Stimulated activated CD4-positive, alpha-beta T cell treated with anti-CD3 and anti-CD28 coated beads, TNF-alpha, amount 100 ng/mL, for 4 hours (primary cell): ENCODE data around the gene CRAMP1.
"Not testable (repeated sequence)": the region's sequence is repeated elsewhere in the genome, so short reads cannot be mapped to it uniquely, and the experiment has no call there.

Experiments used
- DNase-seq, 3 experiments: peaks; one replicate each; pipeline ENCODE4 v3.0.0-alpha.2; 2020; ENCODE audit warnings: low read depth in 3 of 3

CRAMP1 gene, protein sequence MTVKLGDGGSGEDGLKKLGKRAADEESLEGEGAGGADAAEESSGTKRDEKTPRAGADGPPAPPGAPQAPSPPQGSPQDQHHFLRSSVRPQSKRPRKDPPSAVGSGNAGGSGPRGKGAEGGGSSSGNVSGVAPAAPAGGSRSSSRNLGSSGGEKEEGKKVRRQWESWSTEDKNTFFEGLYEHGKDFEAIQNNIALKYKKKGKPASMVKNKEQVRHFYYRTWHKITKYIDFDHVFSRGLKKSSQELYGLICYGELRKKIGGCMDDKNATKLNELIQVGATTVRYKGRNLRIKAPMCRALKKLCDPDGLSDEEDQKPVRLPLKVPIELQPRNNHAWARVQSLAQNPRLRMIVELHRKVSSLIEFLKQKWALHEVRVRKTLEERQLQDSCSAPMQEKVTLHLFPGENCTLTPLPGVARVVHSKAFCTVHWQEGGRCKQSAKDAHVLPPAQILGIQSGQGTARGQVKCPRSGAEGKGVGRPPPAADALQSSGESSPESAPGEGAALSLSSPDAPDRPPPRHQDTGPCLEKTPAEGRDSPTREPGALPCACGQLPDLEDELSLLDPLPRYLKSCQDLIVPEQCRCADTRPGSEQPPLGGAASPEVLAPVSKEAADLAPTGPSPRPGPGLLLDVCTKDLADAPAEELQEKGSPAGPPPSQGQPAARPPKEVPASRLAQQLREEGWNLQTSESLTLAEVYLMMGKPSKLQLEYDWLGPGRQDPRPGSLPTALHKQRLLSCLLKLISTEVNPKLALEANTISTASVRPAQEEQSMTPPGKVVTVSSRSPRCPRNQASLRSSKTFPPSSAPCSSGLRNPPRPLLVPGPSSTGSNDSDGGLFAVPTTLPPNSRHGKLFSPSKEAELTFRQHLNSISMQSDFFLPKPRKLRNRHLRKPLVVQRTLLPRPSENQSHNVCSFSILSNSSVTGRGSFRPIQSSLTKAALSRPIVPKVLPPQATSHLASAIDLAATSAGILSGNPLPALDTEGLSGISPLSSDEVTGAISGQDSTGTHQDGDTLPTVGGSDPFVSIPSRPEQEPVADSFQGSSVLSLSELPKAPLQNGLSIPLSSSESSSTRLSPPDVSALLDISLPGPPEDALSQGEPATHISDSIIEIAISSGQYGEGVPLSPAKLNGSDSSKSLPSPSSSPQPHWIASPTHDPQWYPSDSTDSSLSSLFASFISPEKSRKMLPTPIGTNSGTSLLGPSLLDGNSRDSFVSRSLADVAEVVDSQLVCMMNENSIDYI (N-terminal part only)

DNA sequence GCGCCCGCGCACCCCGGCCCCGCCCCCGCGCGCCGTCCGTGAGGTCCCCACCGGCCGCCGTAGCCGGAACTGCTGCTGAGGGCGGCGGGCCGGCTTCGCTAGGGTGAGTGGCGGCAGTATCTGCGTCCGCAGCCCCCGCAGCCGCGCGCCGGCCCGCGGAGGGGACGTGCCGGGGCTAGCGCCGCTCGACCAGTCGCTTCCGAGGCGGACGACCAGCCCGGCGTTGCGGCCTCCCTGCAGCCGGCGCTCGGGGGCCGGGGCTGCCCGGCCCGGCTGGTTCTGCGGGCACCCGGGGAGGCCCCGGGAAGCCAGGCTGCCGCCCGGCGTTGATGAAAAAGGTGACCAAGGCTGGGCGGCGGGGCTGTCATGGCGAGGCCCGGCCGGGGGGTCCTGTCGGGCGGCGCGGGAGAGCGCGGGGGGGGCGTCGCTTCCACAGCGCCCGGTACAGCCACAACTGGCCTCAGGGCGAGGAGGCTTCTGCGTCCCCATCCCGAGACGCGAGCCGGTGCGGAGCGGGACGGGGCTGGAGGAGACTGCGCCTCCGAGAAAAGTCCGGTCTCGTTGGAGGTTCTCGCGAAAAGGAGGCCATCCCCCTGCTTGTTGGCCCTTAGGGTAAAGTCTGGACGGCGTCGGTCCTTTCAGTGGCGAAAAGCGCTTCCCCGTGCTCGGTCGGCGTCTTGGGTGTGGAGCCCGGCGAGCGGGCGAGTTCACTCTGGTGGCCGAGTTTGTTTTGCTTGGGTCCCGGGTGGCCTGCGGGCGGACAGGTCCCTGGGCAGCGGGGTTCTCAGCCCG lies at the start of gene CRAMP1:
Gene CRAMP1 (plus strand): TSS at position 41 of the 792 bp plus-strand sequence. CDS start 2,280 bp downstream, outside the sequence.
- DNase-seq: no peak

DNA sequence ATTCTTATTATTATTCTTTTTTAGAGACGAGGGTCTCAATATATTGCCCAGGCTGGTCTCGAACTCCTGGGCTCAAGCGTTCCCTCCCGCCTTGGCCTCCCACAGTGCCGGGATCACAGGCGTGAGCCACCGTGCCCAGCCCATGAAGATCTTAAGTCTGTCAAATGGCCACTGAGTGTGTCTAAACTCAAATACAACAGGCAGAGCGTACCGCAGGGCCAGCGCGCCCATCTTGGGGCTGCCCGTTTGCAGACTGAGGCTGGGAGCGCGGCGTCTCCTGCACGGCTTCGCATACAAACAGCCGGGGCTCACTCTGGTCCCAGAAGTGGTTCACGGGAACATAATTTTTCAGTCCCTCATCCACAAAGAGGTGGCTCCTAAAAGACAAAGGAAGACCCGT lies 48.4 kb upstream of the CRAMP1 start:
- no peak for DNase-seq

DNA sequence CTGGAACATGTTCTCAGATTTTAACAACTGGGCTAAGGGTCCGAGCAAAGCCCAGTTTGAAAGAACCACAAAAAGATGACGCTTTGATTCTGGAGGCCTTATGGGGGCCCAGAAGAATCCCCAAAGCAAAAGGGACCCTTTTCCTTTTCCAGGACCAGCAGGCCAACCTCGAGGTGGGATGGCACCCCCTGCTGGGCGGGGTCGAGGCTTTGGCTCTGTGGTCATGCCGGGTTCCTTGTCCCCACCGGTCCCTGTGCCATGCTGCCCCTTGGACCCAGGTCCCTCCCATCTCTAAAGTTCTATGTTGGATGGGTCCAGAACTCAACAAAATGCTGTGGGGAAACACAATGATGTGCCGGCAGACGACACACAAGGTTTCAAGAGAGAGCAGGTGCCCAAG lies 47.8 kb upstream of the CRAMP1 start:
- no peak for DNase-seq

DNA sequence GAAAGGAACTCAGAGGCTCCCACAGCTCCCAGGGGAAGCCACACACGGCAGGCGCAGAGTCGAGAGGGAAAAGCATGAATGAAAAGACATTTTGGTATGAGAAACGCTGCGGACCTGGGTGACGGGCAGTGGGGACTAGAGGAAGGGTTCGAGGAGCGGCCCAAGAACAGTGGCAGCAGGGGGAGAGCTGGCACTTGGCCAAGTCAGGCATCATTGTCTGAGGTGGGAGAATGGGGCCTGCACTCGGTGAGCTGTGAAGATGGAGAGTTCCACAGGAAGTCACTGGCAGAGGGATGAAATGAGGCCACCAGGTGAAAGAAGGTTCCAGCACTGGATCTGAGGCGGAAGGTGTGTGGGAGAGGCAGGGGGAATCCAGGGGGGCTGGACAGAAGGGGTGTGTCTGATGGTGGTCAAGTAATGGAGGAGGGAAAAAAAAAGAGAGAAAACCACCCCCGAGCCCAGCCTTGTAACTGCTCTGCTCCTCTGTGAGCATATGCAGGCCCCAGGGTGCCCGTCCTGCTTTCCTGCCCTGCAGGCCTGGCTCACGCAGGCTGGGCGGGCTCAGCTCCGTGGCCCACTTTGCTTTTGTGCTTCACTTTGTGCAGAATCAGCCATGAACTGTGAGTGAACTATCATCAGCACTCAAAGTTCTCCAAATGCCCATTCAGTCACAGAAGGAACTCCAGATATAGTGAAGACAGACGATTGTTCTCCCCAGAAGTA lies 46.9 kb upstream of the CRAMP1 start:
- no peak for DNase-seq

DNA sequence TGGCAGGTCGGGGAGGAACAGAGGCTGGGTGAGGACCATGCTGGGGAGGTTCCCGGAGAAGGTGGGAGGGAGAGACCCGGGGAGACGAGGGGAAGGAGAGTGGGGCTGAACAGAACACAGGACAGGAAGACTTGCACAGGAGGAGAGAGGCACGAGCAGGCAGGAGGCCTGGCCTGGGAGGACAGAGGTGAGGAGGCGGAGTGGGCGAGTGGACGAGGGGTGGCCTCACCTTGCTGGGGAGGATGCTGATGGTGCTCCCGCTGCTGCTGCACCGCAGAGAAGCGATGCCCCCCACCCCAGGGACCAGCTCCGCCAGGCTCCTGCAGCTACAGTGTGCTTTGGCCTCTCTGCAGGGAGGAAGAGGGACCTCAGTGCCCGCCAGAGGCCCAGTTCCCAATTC lies 44.2 kb upstream of the CRAMP1 start:
- DNase-seq: no peak

DNA sequence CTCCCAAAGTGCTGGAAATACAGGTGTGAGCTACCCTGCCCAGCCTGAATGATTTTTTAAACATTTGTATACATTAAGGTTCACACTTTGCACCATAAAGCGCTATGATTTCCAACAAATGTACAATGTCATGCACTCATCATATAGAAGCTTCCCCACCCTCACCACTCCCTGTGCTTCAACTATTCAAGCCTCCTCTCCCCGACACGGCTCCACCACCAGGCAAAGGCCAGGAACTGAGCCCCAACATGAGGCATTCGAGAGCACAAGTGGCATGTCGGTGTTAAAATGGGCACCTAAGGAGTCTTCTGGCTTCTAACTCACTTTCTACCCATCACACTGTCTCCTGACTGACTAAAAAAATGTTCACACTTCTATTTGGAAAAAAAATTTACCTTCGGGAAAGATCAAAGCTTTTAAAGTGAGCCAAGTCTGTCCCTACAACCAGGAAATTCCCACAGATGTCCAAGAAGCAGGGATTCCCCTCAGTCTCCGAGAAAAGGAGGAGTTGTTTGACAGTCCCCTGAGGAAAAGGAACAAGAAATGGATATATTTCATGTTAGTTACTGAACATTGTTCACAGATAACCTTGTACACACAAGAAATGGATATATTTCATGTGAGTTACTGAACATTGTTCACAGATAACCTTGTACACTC lies 41.0 kb upstream of the CRAMP1 start:
- no peak for DNase-seq

DNA sequence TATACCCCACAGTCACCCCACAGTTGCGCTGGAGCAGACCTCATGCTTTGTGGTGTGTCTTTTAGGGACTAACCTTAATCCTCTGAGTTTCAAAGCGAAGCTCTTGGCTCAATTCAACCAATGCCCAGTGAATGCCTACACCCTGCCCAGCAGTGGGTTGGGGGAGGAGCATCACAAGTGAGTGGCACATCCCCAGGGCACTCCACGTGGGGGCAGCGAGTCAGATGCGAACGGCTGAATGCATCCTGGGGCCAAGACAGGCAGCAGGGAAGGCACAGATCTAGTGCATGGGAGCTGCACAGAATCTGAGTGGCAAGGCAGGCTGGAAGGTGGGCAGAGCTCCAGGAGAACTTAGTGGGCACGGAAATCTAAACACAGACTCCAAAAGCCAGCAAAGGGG lies 39.5 kb upstream of the CRAMP1 start:
- DNase-seq: no peak

DNA sequence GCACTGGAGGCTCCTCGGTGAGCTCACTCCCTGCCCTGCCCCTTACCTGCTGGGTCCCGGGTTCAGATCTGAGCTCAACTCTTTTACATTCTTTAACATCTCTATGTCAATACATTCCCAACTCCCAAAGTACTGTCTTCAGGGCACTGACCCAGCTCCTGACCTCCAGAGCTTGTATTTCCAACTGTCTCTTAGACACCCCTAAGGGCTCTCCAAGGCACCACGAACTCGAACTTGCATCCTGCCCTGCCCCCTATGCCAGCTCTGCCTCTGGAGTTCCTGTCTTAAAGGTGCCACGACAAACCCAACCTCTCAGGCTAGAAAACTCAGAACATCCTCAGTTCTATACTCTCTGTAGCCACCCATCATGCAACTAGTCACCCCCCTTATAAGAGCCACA lies 38.9 kb upstream of the CRAMP1 start:
- no peak for DNase-seq

DNA sequence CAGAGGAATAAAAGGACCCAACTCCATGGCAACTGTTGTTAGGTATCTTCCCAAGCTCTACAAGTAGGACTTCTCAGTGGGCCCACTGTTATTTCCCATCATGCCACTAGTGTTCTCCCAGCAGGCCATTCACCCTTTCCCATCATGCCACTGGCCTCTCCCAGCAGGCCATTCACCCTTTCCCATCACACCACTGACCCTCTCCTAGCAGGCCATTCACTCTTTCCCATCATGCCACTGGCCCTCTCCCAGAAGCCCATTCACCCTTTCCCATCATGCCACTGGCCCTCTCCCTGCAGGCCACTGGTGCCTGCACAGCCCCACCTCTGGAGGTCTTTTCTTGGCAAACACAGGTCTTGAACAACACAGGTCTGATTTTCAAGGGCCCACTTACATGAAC lies 36.6 kb upstream of the CRAMP1 start:
- DNase-seq: no peak

DNA sequence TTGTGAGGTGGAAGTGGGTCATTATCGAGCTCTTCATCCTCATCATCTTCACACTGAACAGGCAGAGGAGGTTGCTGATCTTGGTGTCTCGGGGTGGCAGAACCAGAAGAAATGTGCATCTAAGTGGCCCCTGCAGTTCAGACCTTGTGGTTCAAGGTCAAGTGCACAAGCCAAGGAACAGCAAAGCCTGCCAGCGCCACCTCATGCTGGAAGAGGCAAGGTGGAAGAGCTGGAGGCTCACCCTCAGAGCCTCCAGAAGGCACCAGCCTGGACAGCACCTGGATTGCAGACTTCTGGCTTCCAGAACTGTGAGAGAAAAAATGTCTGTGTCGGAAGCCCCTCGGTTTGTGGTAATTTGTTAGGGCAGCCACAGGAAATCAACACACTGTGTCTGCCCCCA lies 32.9 kb upstream of the CRAMP1 start:
- DNase-seq: no peak

DNA sequence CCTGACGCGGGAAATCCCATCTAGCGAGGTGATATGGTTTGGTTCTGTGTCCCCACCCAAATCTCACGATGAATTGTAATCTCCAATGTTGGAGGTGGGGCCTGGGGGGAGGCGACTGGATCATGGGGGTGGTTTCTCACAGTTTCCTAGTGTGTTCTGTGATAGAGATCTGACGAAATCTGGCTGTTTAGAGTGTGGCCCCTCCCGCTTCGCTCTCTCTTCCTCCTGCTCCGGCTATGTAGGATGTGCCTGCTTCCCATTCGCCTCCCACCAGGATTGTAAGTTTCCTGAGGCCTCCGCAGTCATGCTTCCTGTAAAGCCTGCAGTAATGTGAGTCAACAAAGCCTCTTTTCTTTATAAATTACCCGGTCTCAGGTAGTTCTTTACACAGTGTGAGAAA lies 31.9 kb upstream of the CRAMP1 start:
- DNase-seq: no peak

DNA sequence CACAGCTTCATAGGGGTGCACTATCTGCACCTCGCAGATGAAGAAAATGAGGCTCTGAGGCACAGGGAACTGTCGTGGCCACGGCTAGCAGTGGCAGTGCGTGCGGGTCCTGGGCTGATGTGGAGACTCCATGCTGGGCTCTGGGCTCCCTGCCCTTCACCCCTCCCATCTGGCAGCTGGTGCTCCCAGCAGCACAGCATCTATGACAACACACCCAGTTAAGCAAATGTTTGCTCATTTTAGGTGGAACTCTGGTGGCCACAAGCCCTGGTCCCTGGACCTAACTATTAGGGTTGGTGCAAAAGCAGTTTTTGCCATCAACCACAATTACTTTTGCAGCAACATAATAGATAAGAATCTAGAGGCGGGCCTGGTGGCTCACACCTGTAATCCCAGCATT lies 31.2 kb upstream of the CRAMP1 start:
- DNase-seq: no peak

DNA sequence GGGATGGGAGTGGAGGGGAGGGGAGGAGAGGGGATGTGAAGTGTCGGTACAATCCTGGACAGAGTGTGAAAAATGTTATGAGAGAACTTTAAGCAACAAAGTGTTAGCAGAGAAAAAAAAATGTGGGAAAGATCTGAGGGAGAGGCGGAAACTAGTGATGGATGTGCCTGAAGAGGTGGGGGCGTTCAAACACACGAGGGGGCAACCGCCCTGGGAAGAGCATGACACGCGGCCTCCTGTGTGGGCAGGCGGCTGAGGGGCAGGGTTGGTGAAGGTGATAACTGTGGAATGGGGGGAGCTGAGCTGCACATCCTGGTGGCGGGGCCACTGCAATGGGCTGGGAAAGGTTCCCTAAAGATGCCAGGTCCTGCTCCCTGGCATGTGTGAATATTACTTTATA lies 30.4 kb upstream of the CRAMP1 start:
- DNase-seq: no peak

DNA sequence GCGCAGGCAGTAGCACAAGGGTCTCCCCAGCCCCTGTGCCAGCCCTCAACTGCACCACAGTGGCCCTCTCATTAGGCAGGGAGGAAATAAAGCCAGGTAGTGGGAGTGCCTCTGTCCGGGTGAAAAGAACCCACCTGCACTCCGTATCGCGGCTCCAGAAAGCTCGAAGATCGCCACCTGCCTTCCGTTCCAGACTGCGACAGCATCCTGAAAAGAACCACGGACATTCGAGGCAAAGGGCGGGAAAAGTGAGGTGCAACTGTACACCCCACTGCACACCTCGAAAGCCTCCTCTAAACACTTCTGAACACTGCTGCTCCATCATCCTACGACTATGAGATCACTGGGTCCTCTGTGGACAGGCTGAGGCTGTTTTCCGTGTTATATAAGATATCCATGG lies 29.0 kb upstream of the CRAMP1 start:
- no peak for DNase-seq

DNA sequence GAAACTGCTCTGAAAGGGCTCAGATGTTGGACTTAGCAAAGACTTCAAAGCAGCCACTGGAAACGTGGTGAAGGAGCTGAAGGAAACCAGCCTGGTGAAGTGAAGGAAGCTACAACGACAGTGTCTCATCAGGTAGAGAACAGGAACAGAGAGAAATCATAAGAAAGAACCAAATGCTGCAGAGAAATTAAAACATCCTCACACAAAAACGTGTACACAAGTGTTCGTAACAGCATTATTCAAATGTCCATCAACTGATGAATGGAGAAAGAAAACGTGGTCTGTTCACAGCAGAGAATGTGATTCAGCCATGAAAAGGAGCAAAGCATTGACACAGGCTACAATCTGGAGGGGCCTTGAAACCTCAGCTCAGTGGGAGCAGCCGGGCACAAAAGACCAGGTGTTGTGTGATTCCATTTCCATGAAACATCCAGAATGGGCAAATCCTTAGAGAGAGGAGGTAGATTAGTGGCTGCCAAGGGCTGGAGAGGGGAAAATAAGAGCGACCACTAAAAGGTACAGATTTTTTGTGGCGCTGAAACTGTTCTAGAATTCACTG lies 27.2 kb upstream of the CRAMP1 start:
- no peak for DNase-seq

DNA sequence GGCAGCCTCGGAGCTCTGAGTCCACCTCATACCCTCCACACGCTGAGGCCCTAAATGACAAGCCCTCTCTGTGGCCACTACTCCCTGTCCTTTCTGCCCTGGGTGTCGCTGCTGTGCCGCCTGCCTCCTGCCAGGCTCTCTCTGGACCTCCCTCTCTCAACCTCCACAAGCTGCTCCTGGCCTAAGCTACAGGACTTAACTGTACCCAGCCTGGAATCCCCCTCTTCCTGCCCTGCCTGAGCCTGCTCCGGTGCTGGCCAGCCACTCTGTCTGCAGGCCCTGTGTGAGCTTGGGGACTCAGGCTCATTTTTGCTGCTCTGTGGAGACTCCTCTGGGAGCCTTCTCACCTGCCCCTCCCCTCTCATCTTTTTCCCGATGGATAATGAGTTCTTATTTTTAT lies 21.8 kb upstream of the CRAMP1 start:
- no peak for DNase-seq

DNA sequence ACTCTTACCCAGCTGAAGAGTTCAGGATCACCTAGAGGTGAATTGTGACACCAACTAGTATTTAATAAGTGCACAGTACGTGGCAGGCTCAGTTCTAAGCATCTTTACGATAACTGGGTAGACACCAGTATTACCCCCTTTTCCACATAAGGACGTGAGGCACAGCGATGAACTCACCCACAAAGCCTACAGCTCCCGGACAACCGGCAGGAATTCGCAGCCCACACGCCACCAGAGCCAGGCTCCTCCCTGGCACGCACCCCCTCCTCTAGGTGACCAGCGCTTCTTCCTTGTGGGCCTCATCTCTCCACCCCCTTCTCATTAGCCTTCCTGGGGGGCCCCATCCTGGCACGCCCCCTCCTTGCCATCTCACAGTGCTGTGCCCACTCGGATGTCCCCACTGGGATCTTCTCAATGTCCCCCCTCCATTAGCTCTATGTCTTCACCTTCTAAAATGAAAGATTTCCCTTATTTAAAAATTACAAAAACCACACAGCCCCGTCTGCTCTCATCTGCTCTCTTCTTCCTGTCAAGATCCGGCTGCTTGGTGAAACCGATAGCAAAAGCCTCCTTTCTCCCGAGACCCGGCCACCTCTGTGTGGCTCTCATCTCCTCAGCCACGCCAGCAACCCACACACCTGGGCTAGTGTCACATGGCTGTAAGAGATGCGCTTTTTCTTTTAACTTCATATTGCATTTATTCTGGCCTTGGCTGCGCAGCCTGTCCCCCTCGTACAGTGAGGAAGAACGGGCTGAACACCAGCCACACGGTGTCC lies 21.0 kb upstream of the CRAMP1 start:
- no peak for DNase-seq

DNA sequence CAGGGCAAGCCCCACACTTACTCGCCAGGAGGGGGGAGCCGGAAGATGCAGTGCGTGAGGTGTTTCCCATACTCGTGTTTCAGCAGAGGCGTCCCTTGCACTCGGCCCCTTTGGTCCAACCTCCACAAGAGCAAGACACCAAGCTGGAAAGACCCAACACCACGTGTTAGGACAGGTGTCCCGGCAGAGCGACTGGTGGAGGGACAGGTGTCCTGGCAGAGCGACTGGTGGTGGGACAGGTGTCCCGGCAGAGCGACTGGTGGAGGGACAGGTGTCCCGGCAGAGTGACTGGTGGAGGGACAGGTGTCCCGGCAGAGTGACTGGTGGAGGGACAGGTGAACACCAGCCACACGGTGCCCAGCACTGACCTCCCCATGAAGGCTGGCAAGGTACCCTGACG lies 19.7 kb upstream of the CRAMP1 start:
- DNase-seq: no peak

DNA sequence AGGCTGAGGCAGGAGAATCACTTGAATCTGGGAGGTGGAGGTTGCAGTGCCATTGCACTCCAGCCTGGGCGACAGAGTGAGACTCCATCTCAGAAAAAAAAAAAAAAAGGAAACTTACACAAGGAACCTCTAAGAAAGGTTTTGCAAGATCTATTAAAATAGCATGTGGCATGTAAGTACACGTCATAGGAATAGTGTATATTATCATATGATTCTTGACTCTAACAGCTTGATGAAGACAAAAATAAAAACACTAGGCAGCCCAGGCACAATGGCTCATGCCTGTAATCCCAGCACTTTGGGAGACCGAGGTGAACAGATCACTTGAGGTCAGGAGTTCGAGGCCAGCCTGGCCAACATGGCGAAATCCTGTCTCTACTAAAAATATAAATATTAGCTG lies 16.6 kb upstream of the CRAMP1 start:
- not testable (repeated sequence) for DNase-seq
